H9 (cell line): ENCODE measurements around the gene ARAF. TPM values are rescaled to one million over a fixed set of nuclear protein-coding genes. Genes with fewer than 3 reads are reported as not detected.

Source experiments
- DNase-seq: peaks from one replicate; pipeline ENCODE4 v3.0.0-alpha.2; 2017
- H2AFZ ChIP-seq: one replicate; pipeline ENCODE4 v1.6.1; 2013; ENCODE audit warnings: mild to moderate bottlenecking, low read length, control low read depth, moderate library complexity
- H2AK5ac ChIP-seq: 2 replicates; pipeline ENCODE4 v1.6.1; 2013; ENCODE audit warnings: low read length, control low read depth, mixed read lengths; ENCODE audit not compliant: insufficient read length
- H2BK120ac ChIP-seq: one replicate; pipeline ENCODE4 v1.6.1; 2013; ENCODE audit warnings: low read depth, mild to moderate bottlenecking, low read length, control low read depth, inconsistent platforms; ENCODE audit not compliant: poor library complexity, severe bottlenecking
- H2BK12ac ChIP-seq: 2 replicates; pipeline ENCODE4 v1.6.1; 2013; ENCODE audit warnings: low read length, control low read depth, mixed read lengths, low read depth; ENCODE audit not compliant: insufficient read length
- H2BK15ac ChIP-seq: 2 replicates; pipeline ENCODE4 v1.6.1; 2013; ENCODE audit warnings: low read depth, low read length, control low read depth
- H2BK20ac ChIP-seq: one replicate; pipeline ENCODE4 v1.6.1; 2013; ENCODE audit warnings: low read depth, mild to moderate bottlenecking, low read length, control low read depth, inconsistent platforms; ENCODE audit not compliant: poor library complexity, severe bottlenecking
- H2BK5ac ChIP-seq: 2 replicates; pipeline ENCODE4 v1.6.1; 2013; ENCODE audit warnings: low read length, control low read depth, mixed read lengths; ENCODE audit not compliant: insufficient read length
- H3K14ac ChIP-seq: 2 replicates; pipeline ENCODE4 v1.6.1; 2013; ENCODE audit warnings: low read length, control low read depth; ENCODE audit not compliant: insufficient read depth
- H3K18ac ChIP-seq: 2 replicates; pipeline ENCODE4 v1.6.1; 2013; ENCODE audit warnings: low read depth, mild to moderate bottlenecking, mixed read lengths, low read length, control low read depth; ENCODE audit not compliant: insufficient read length
- H3K23ac ChIP-seq: 2 replicates; pipeline ENCODE4 v1.6.1; 2013; ENCODE audit warnings: low read length, control low read depth, mixed read lengths, low read depth; ENCODE audit not compliant: insufficient read length
- H3K23me2 ChIP-seq: 2 replicates; pipeline ENCODE4 v1.6.1; 2013; ENCODE audit warnings: low read depth, mild to moderate bottlenecking, mixed read lengths, low read length, control low read depth; ENCODE audit not compliant: insufficient read length, poor library complexity, severe bottlenecking
- H3K27ac ChIP-seq: 2 replicates; pipeline ENCODE4 v1.5.1; 2013; ENCODE audit warnings: low read length, control low read depth, mixed read lengths, low read depth; ENCODE audit not compliant: insufficient read length
- H3K27me3 ChIP-seq: 2 replicates; pipeline ENCODE4 v1.6.1; 2013; ENCODE audit warnings: low read length, control low read depth, inconsistent platforms; ENCODE audit not compliant: insufficient read depth
- H3K4ac ChIP-seq: 2 replicates; pipeline ENCODE4 v1.6.1; 2013; ENCODE audit warnings: low read depth, mild to moderate bottlenecking, control low read depth, inconsistent platforms, low read length, moderate library complexity
- H3K4me1 ChIP-seq: 2 replicates; pipeline ENCODE4 v1.6.1; 2013; ENCODE audit warnings: low read length, control low read depth, inconsistent platforms; ENCODE audit not compliant: insufficient read depth
- H3K4me2 ChIP-seq: 2 replicates; pipeline ENCODE4 v1.6.1; 2013; ENCODE audit warnings: low read length, control low read depth, mixed read lengths; ENCODE audit not compliant: insufficient read length, insufficient read depth
- H3K56ac ChIP-seq: 2 replicates; pipeline ENCODE4 v1.6.1; 2013; ENCODE audit warnings: low read depth, mild to moderate bottlenecking, mixed read lengths, low read length, control low read depth; ENCODE audit not compliant: insufficient read length
- H3K79me1 ChIP-seq: 2 replicates; pipeline ENCODE4 v1.6.1; 2013; ENCODE audit warnings: low read depth, mild to moderate bottlenecking, moderate library complexity, low read length, control low read depth, inconsistent platforms; ENCODE audit not compliant: insufficient read depth, poor library complexity, severe bottlenecking
- H3K79me2 ChIP-seq: 2 replicates; pipeline ENCODE4 v1.6.1; 2013; ENCODE audit warnings: low read length, control low read depth, inconsistent platforms; ENCODE audit not compliant: insufficient read depth
- H3K9ac ChIP-seq: 2 replicates; pipeline ENCODE4 v1.6.1; 2013; ENCODE audit warnings: low read length, control low read depth, mixed read lengths; ENCODE audit not compliant: insufficient read length; ENCODE audit errors: extremely low read depth
- H3K9me3 ChIP-seq: one replicate; pipeline ENCODE4 v1.6.1; 2013; ENCODE audit warnings: low read depth, low read length, inconsistent platforms; ENCODE audit not compliant: control insufficient read depth
- H3T11ph ChIP-seq: one replicate; pipeline ENCODE4 v1.6.1; 2013; ENCODE audit warnings: mild to moderate bottlenecking, low read length, control low read depth, inconsistent platforms
- H4K20me1 ChIP-seq: one replicate; pipeline ENCODE4 v1.6.1; 2013; ENCODE audit not compliant: control insufficient read depth, insufficient read length, insufficient read depth
- H4K5ac ChIP-seq: 2 replicates; pipeline ENCODE4 v1.6.1; 2013; ENCODE audit warnings: low read depth, mild to moderate bottlenecking, mixed read lengths, low read length, control low read depth; ENCODE audit not compliant: insufficient read length
- H4K8ac ChIP-seq: replicated peaks from 2 replicates; pipeline ENCODE4 v1.6.1; 2013; ENCODE audit warnings: low read length, control low read depth, mixed read lengths, low read depth; ENCODE audit not compliant: insufficient read length
- H4K91ac ChIP-seq: 2 replicates; pipeline ENCODE4 v1.6.1; 2013; ENCODE audit warnings: low read depth, mild to moderate bottlenecking, moderate library complexity, mixed read lengths, low read length, control low read depth; ENCODE audit not compliant: insufficient read length
- H3K27ac Mint-ChIP-seq, 3 experiments: 2 replicates in 2 of 3; 3 replicates in 1 of 3; pipeline ENCODE4 v1.8.0; 2020 to 2021; ENCODE audit warnings: mixed read lengths in 3 of 3, mild to moderate bottlenecking in 1 of 3, moderate library complexity in 1 of 3
- H3K27me3 Mint-ChIP-seq: 2 replicates; pipeline ENCODE4 v1.8.0; 2021; ENCODE audit warnings: low read depth, mild to moderate bottlenecking, moderate library complexity, mixed read lengths
- H3K36me3 Mint-ChIP-seq, 3 experiments: 2 replicates in 2 of 3; 3 replicates in 1 of 3; pipeline ENCODE4 v1.8.0; 2020 to 2021; ENCODE audit warnings: low read depth in 3 of 3, mixed read lengths in 3 of 3; ENCODE audit not compliant: insufficient read depth in 1 of 3
- H3K4me1 Mint-ChIP-seq, 2 experiments: 2 replicates each; pipeline ENCODE4 v1.8.0; 2020; ENCODE audit warnings: mixed read lengths in 2 of 2
- H3K4me3 Mint-ChIP-seq, 2 experiments: 2 replicates in 1 of 2; 3 replicates in 1 of 2; pipeline ENCODE4 v1.8.0; 2020 to 2021; ENCODE audit warnings: mild to moderate bottlenecking in 2 of 2, mixed read lengths in 2 of 2, moderate library complexity in 1 of 2
- H3K9me3 Mint-ChIP-seq, 2 experiments: 2 replicates in 1 of 2; 3 replicates in 1 of 2; pipeline ENCODE4 v1.8.0; 2020; ENCODE audit warnings: mild to moderate bottlenecking in 2 of 2, mixed read lengths in 2 of 2, moderate library complexity in 1 of 2
- CTCF ChIP-seq: fragments of 200-600 bp; sonication (generic); conservative IDR thresholded peaks from 3 replicates; pipeline ENCODE4 v1.8.0; 2021; ENCODE audit warnings: antibody characterized with exemption, mild to moderate bottlenecking
- whole genome bisulfite sequencing: extraction: QIAGEN DNeasy Blood & Tissue Kit; methylation state at CpG from one replicate; pipeline ENCODE4 v1.1.7; 2013; ENCODE audit warnings: missing lambda C conversion rate, low lambda C conversion rate, mixed read lengths; ENCODE audit not compliant: insufficient read length; ENCODE audit errors: extremely low coverage; 5-methylcytosine and 5-hydroxymethylcytosine counted together
- total RNA-seq: library from RNA; stranded (reverse); gene quantifications from 2 replicates; pipeline ENCODE4 v1.2.1, GENCODE V29; 2021

Gene ARAF
- total RNA-seq, 1 experiment from 2014 or later: 48.1 TPM

- Histone ChIP-seq H3K79me2 (no peaks in the 10 kb centered on the region), H2BK15ac (no peak overlapping the region), H3K23me2 (no peaks in the 10 kb centered on the region), H2BK20ac (no peak overlapping the region), H4K20me1 (no peaks in the 10 kb centered on the region), H3K23ac (no peak overlapping the region), H2AFZ (no peak overlapping the region), H2AK5ac (no peak overlapping the region), H3K27ac (no peak overlapping the region), H2BK12ac (no peak overlapping the region), H4K91ac (no peak overlapping the region), H3K4me2 (peak overlapping the region; percentile 30), H3K79me1 (no peaks in the 10 kb centered on the region), H3K9ac (peak overlapping the region; percentile 58), H3T11ph (no peak overlapping the region), H2BK5ac (no peak overlapping the region), H4K8ac (no peak overlapping the region), H3K4ac (no peak overlapping the region), H3K14ac (0 out of 2 replicates have a peak overlapping the region, but pooled peaks have one; percentile 76), H2BK120ac (no peak overlapping the region), H3K18ac (peak overlapping the region; percentile 73), H3K4me1 (no peaks in the 10 kb centered on the region), H3K56ac (no peak overlapping the region), H3K9me3 (peaks cover 16% of the 10 kb centered on the region), H4K5ac (no peak overlapping the region), H3K27me3 (no peaks in the 10 kb centered on the region)
- Mint-ChIP-seq H3K27ac (peak overlapping the region; percentile 94 to 97 (median 95); a peak in 6 of 7 replicates), H3K9me3 (peaks cover 54 to 71% of the 10 kb centered on the region in 2 experiments), H3K27me3 (no peaks in the 10 kb centered on the region), H3K4me1 (peaks cover 13 to 22% of the 10 kb centered on the region in 2 experiments), H3K36me3 (peaks cover 0 to 1% (median 0%) of the 10 kb centered on the region in 3 experiments; a peak in 3 of 7 replicates), H3K4me3 (peak overlapping the region; percentile 73 to 86)
- WGBS: no CpG with 5 or more reads among the region's 20 CpGs
- TF ChIP-seq CTCF: no peak
- peak; percentile 93 for DNase-seq
Measured at GRCh38 chrX:47556045-47556623, 4.9 kb upstream of the ARAF start.
